Purkinje cell (primary cell): ENCODE results near the gene SLC25A5. TPM values are rescaled to one million over a fixed set of nuclear protein-coding genes. Genes with fewer than 3 reads are reported as not detected.

ENCODE experiments used
- polyA plus RNA-seq: library from polyadenylated mRNA; unstranded; fragments of >200 nt; fragmentation: Nextera tagmentation; gene quantifications from 2 replicates; pipeline ENCODE4 v1.2.1, GENCODE V29; 2014

SLC25A5 gene
- 897 and 1,077 TPM in 2 replicates for polyA plus RNA-seq

GRCh38 chrX:119467842-119468550, at the start of gene SLC25A5:
SLC25A5 (plus strand) TSS chrX:119468444; CDS start chrX:119468516, 72 bp downstream.

Other genes starting within 250 kb of the SLC25A5 start
- gene PGRMC1, start 232.2 kb upstream of the SLC25A5 start, polyA plus RNA-seq, result 117 and 152 TPM in 2 replicates
- 3.6 TPM in 1 of 2 replicates, not detected in the other for gene SLC25A43, start 69.1 kb upstream of the SLC25A5 start, polyA plus RNA-seq
- 8.3 and 17.7 TPM in 2 replicates for gene STEEP1, start 97.0 kb downstream of the SLC25A5 start, polyA plus RNA-seq
- gene UBE2A, start 106.1 kb downstream of the SLC25A5 start, polyA plus RNA-seq, result 49.8 and 71.0 TPM in 2 replicates
- gene NKRF, start 138.0 kb downstream of the SLC25A5 start, polyA plus RNA-seq, result 17.0 and 17.3 TPM in 2 replicates
- 38.9 and 40.2 TPM in 2 replicates for gene SEPTIN6, start 224.7 kb downstream of the SLC25A5 start, polyA plus RNA-seq